ENCODE results near the gene NGRN.
"Not testable (repeated sequence)": the region's sequence is repeated elsewhere in the genome, so short reads cannot be mapped to it uniquely, and the experiment has no call there.

NGRN gene

DNA sequence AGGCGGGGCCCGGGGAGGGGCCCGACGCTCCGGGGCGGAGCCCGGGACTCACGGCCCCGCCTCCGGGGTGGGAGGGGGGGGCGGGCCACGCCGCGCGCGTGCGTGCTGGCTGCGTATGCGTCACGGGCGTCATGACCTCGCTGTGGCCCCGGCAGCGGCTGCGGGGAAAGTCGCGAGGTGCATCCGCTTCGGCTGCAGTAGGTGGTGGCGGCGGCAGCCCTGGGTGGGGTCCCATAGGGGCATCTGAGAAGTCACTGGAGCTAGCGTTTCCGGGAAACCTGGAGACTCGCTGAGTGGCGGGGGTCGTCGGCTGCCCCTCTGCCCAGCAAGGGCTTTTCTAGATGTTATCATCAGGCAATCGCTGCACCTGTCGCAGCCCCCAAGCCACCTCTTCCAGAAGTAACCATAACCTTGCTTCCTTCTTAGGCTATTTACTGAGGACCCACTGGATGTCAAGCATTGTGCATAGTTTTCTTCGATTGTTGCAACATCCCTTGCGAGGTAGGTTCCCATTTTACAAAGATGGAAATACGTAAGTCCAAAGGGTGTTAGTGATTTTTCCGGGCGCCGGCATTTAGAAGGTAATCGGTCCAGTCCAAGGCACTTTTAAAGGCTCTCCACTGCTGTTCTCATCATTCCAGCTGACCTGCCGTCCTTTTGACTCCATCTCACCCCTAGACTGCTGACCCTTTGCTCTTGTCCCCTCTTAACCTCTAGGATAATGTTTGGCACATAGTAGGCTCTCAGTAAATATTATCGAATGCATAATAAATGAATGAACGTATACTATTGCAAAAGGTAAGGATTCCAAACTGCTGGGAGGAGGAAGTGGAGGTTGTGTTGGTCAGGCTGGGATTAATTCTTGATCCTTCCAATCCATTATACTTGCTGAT lies 31.1 kb upstream of the NGRN start, which contains the start of gene GDPGP1:
Gene GDPGP1, plus strand, starts transcription at position 114 of the 893 bp plus-strand sequence. CDS start 6,700 bp downstream, outside the sequence.
- DNase-seq, result peak in 1 of 2 experiments; percentile 57

DNA sequence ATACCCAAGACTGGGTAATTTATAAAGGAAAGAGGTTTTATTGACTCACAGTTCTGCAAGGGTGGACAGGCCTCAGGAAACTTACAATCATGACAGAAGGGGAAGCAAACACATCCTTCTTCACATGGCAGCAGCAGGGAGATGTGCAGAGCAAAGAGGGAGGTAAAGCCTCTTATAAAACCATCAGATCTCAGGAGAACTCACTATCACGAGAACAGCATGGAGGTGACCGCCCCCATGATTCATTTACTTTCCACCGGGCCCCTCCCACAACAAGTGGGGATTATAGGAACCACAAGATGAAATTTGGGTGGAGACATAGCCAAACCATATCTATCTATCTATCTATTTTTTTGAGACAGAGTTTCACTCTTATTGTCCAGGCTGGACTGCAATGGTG lies 26.1 kb upstream of the NGRN start:
- DNase-seq, result no peak

DNA sequence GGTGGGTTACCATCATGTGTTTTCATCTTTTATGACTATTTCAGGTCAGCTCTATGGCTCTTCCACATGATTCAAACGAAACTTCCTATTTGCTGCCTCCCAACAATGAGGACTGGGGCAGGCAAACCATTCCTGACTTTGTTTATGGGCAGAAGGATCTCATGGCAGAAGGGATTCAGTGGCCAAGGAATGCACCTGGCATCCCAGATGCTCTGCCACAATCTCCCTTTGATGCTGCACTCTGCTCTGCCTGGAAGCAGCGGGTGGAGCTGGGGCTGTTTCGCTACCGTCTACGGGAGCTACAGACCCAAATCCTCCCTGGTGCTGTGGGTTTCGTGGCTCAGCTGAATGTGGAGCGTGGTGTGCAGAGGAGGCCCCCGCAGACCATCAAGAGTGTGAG lies 24.6 kb upstream of the NGRN start:
- DNase-seq, result no peak

- DNase-seq, result no peak
Measured at GRCh38 chr15:90241343-90242192, 23.9 kb upstream of the NGRN start.

DNA sequence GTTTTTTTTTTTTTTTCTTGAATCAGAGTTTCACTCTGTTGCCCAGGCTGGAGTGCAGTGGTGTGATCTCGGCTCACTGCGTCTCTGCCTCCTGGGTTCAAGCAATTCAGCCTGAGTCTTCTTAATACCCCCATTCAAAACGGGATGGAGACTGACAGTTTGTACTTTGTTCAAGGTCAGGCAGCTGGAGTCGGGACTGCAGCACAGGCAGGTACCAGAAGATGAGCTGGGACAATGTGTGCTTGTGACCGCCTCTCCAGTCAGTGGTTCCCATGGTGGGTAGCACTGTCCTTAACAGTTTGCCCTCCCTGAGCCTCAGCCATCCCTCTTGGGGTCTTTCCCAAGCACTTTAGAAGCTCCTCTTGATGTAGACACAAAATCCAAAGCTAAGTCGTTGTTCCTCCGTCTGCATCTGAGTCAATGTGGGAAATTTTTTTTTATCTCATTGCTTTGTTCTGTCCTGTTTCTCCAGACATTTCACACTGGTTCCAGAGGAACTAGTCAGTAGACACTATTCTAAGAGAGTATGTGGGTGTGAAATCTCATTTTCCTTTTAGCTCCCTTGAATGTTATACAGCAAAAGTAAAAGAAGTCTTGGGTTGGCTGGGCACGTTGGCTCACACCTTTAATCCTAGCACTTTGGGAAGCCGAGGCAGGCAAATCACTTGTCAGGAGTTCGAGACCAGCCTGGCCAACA lies 21.4 kb upstream of the NGRN start:
- no peak for DNase-seq

- DNase-seq, result no peak
Measured at GRCh38 chr15:90248789-90249202, 16.7 kb upstream of the NGRN start.

- DNase-seq, result peak; percentile 47 to 57
Measured at GRCh38 chr15:90249203-90249863, 16.1 kb upstream of the NGRN start, which contains the start of gene TTLL13. TSS of gene TTLL13 (plus strand) at chr15:90249556. CDS start at chr15:90250631, 1,075 bp downstream.

DNA sequence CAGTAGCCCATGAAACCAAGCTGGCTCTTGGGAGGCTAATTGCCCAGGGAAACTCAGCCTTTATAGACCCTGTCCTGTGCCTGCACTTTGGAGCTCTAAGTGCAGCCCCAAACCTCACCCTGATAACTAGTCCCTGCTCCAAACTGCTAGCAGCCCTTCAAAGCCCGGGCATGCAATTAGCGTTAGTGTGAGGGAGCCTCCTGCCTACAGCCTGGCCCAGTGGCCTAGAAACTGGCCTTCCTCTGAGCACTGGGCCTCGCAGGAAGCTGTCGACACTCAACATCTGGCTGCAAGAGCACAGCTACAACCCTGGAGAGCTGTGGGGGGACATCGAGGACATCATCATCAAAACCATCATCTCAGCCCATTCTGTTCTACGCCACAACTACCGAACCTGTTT lies 7.7 kb upstream of the NGRN start:
- DNase-seq, result no peak

- DNase-seq, result no peak
Measured at GRCh38 chr15:90259524-90259923, 5.9 kb upstream of the NGRN start.

DNA sequence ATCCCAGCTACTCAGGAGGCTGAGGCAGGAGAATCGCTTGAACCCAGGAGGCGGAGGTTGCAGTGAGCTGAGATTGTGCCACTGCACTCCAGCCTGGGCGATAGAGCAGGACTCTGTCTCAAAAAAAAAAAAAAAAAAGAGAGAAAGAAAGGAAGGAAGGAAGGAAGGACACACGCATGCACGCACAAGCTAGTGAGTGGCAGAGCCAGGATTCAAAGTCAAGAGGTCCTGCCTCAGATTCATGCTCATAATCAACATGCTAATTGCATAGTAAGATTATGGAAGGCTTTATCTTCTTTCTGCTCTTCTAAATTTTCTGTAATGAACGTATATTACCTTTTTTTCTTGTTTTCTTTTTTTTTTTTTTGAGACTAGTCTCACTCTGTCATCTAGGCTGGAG lies 4.7 kb upstream of the NGRN start:
- DNase-seq, result not testable (repeated sequence)

- no peak for DNase-seq
Measured at GRCh38 chr15:90261811-90262210, 3.7 kb upstream of the NGRN start.

DNA sequence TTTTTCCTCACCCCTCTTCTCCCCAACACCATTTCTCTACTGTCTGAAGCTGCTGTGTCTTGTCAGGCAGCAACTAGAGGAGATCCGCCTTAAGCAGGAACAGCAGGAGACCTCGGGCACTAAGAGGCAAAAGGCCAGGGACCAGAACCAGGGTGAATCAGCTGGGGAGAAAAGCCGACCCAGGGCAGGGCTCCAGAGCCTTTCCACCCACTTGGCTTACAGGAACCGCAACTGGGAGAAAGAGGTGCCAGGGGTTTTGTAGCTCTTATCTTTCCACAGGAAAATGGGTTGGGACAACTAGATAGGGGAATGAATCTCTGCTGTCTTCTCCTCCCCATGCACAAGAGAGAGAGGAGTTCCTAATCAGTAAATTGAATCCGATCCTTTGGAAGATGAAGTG lies 3.0 kb upstream of the NGRN start:
- no peak for DNase-seq

GRCh38 chr15:90264671-90265070 lies 801 bp upstream of the NGRN start:
- DNase-seq, result no peak

DNA sequence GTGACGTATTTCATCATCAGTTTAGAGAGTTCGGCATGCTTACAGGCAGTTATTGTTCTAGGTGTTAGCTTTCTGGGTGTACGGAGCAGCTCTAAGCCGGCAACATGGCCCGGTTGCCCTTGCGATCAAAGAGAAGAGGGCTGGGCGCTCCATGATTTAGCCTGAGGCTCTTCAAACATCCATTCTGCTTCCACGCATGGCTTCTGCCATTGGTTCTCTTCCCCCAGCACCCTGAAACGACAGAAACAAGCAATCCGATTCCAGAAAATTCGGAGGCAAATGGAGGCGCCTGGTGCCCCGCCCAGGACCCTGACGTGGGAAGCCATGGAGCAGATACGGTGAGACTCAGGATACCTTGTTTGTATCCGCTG lies 574 bp downstream of the NGRN start:
- peak in 1 of 2 experiments; percentile 47 for DNase-seq

- peak in 1 of 2 experiments; percentile 29 for DNase-seq
Measured at GRCh38 chr15:90266485-90266884, 1.0 kb downstream of the NGRN start.

- DNase-seq, result no peak
Measured at GRCh38 chr15:90268415-90268814, 2.9 kb downstream of the NGRN start.

DNA sequence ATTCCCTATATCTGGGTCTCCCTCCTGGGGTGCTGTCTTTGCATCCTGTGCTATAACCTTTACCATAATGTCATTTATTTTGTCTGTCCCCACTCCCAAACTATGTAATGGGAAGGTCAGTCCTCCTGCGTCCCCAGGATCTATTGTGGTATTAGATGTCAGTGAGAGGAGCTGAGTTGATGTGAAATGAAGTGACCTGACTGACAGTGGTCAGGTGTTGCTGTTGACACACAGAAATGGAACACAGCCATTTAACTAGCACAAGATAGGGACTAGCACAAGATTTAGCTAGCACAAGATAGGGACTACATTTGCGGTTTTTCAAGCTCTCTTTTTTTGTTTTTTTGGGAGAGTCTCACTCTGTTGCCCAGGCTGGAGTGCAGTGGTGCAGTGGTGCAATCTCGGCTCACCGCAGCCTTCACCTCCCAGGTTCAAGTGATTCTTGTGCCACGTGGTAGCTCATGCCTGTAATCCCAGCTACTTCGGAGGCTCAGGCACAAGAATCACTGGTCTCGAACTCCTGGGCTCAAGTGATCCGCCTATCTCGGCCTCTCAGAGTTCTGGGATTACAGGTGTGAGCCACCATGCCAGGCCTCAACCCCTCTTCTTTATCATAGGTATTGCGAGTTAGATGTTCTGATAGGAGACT lies 5.2 kb downstream of the NGRN start:
- no peak for DNase-seq

DNA sequence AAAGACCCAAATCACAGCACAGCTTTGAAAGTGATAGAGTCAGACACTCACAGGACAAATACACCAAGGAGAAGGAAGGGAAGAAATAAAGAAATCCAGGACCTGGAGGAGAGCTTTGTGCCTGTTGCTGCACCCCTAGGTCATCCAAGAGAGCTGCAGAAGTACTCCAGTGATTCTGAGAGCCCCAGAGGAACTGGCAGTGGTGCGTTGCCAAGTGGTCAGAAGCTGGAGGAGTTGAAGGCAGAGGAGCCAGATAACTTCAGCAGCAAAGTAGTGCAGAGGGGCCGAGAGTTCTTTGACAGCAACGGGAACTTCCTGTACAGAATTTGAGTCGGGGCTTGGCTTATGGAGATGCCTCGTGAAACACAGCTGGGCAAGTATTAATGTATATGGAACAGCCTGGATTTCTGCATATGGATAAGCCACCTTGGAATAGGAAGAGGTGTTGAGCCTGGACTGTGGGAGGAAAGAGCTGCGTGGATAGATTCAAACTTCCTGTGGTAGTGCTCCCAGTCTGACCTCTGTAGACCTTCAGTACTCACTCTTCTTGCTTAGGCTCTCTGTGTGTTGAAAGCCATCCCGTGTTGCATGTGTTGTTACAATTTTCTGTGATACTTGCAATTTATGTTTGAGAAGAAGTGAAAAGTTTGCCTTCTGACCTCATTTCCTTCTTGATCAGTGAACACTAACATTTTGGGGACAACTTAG lies 6.1 kb downstream of the NGRN start:
- no peak for DNase-seq

- DNase-seq, result not testable (repeated sequence)
Measured at GRCh38 chr15:90278467-90278866, 13.0 kb downstream of the NGRN start.

DNA sequence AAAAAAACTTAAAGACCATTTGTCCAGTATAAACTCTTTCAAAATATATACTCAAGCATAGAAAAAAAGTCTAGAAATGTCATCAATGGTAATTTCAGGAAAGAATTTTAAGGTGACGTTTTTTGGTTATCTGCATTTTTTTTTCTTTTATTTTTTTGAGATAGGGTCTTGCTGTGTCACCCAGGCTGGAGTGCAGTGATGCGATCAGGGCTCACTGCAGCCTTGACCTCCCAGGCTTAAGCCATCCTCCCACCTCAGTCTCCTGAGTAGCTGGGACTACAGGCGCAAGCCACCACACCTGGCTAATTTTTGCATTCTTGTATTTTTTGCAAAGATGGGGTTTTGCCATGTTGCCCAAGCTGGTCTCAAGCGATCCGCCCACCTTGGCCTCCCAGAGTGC lies 15.3 kb downstream of the NGRN start:
- not testable (repeated sequence) for DNase-seq

- not testable (repeated sequence) for DNase-seq
Measured at GRCh38 chr15:90281637-90282036, 16.2 kb downstream of the NGRN start.

Measured in Kasumi-1 (cell line).